GM18519 (cell line): ENCODE data around the gene UGT1A7.

Source experiments
- ATAC-seq: cut with Tn5 transposase; IDR thresholded peaks from one replicate; pipeline ENCODE4 v1.9.1; 2021; ENCODE audit warnings: mild to moderate bottlenecking, moderate library complexity; ENCODE audit not compliant: unreplicated experiment, low FRiP score

UGT1A7 gene

GRCh38 chr2:233814056-233814835 lies 132.5 kb downstream of the UGT1A7 start:
- no peak for ATAC-seq

- ATAC-seq = no peak
Measured at GRCh38 chr2:233815861-233816260, 134.2 kb downstream of the UGT1A7 start.

GRCh38 chr2:233816334-233816733 lies 134.6 kb downstream of the UGT1A7 start:
- ATAC-seq = no peak

- ATAC-seq = no peak
Measured at GRCh38 chr2:233816771-233817170, 135.1 kb downstream of the UGT1A7 start.

- ATAC-seq = no peak
Measured at GRCh38 chr2:233817361-233817911, 135.7 kb downstream of the UGT1A7 start.

- no peak for ATAC-seq
Measured at GRCh38 chr2:233817995-233818638, 136.4 kb downstream of the UGT1A7 start.

DNA sequence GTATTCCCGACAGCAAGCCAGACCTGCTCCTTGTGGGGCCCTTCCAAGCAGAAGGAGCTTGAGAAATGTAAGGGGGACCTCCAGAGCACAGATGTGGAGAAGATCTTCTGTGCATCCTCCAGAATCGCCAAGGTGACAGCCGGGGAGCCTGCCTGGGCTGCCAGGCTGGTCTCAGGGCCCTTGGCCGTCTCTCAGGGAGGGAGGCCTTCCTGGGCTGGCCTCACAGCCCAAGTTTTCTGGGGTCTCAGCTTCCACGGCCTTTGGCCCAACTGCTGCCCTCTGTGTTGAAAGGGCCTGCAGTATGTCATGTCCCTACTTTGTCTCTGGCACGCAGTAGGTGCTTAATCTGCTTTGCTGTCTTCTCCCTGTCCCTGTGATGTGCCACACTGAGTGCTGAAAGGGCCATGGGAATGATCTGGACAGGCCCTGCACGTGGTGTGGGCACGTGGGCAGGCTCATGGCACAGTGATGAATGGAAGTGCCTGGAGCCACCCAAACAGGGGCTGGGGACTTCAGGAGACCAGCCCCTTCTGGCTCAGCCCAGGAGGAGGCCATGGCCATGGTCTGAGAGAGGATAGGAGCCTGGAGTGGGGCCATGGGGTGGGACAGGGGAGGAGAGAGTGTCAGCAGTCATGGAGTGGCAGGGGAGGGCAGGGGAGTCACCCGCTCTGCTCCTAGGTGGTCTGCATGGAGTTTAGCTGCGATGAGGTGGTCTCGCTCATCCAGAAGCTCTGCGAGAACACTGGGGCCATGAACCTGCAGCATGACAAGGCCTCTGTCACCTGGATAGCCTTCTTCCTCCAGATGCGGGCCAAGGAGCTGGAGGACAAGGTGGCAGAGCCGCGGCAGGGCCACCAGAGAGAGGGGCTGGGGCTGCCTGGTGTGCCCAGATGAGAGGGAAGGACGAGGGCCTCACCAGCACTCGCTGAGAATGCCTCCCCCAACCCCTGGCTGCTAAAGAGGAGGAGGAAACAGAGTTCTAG lies 137.2 kb downstream of the UGT1A7 start:
- ATAC-seq = no peak

- no peak for ATAC-seq
Measured at GRCh38 chr2:233819884-233820773, 138.4 kb downstream of the UGT1A7 start.

GRCh38 chr2:233820774-233821105 lies 139.0 kb downstream of the UGT1A7 start:
- ATAC-seq = no peak

DNA sequence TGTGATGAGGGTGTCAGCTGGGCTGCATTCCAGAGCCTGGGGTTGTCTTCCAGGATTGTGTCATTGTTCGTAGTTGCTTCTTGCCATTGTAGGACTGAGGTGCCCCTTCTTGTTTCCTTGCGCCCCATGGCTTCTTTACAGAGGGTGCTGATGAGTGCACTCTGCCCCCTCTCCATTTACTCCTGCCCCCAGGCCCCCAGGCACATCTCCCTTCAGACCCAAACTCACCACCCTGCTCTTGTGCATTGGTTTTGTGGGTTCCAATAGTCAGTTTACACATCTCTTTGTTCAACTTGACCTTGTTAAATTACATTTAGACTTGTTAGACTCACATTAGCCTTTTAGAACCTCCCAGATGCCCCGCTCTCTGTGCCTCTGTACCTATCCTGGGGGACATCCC lies 139.5 kb downstream of the UGT1A7 start:
- ATAC-seq = no peak

DNA sequence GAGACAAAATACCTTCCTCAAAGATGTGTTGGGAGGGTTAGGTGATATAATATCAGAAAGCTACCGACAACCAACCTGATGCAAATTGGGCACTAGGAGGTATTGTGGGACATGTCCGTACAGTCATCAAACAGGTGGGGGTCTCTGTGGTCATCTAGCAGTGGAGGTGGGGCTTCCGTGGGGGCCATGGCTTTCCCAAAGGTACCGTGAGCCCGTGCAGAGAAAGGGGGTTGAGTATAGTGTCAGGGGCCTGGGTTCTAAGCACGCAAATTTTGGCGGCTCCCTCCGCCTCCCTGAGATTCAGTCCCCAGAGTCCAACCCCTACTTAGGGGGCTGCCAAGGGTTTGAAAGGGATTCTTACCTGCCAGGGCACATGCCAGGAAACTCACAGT lies 140.0 kb downstream of the UGT1A7 start:
- no peak for ATAC-seq

- no peak for ATAC-seq
Measured at GRCh38 chr2:233822101-233822771, 140.5 kb downstream of the UGT1A7 start.
